GM21717 (cell line): Measurements from ENCODE around the gene DCDC2B.
A peak's percentile ranks its signal among the peaks of the same experiment; 100 is the strongest.

Experiments used
- ATAC-seq: cut with Tn5 transposase; IDR thresholded peaks from one replicate; pipeline ENCODE4 v1.9.1; 2021; ENCODE audit warnings: mild to moderate bottlenecking, moderate library complexity; ENCODE audit not compliant: unreplicated experiment

The DCDC2B gene

GRCh38 chr1:32195972-32196823 lies 12.7 kb upstream of the DCDC2B start:
- ATAC-seq = no peak

GRCh38 chr1:32197074-32197473 lies 11.8 kb upstream of the DCDC2B start:
- ATAC-seq = no peak

GRCh38 chr1:32197837-32198236 lies 11.1 kb upstream of the DCDC2B start:
- ATAC-seq = no peak

- ATAC-seq = no peak
Measured at GRCh38 chr1:32198237-32199042, 10.4 kb upstream of the DCDC2B start.

- no peak for ATAC-seq
Measured at GRCh38 chr1:32199043-32199716, 9.7 kb upstream of the DCDC2B start.

- ATAC-seq = no peak
Measured at GRCh38 chr1:32199717-32200072, 9.2 kb upstream of the DCDC2B start.

GRCh38 chr1:32200226-32201010 lies 8.5 kb upstream of the DCDC2B start, which contains the start of gene CCDC28B:
Gene CCDC28B, plus strand, starts transcription at chr1:32200595. Its CDS starts 1,341 bp downstream, at chr1:32201936.
- no peak for ATAC-seq

GRCh38 chr1:32201011-32201855 lies 7.7 kb upstream of the DCDC2B start:
- peak; percentile 39 for ATAC-seq

GRCh38 chr1:32204943-32205361 lies 3.9 kb upstream of the DCDC2B start:
- ATAC-seq = no peak

GRCh38 chr1:32205401-32206370 lies 3.2 kb upstream of the DCDC2B start, which contains the start of gene IQCC:
Gene IQCC, plus strand, starts transcription at chr1:32205671. Its CDS starts 11 bp downstream, at chr1:32205682.
- ATAC-seq = no peak

- no peak for ATAC-seq
Measured at GRCh38 chr1:32208469-32208868, 420 bp upstream of the DCDC2B start.

GRCh38 chr1:32215629-32216480 lies 7.0 kb downstream of the DCDC2B start:
- no peak for ATAC-seq

- ATAC-seq = no peak
Measured at GRCh38 chr1:32216566-32216965, 7.7 kb downstream of the DCDC2B start.

GRCh38 chr1:32219022-32219421 lies 10.1 kb downstream of the DCDC2B start:
- ATAC-seq = no peak

- no peak for ATAC-seq
Measured at GRCh38 chr1:32220746-32221580, 12.1 kb downstream of the DCDC2B start.

GRCh38 chr1:32221581-32221979 lies 12.7 kb downstream of the DCDC2B start:
- peak; percentile 7 for ATAC-seq
